Urinary bladder (tissue), 4 donors: ENCODE measurements around the gene TAAR9. TPM values are rescaled to one million over a fixed set of nuclear protein-coding genes. Genes with fewer than 3 reads are reported as not detected.

Experiments
- DNase-seq: peaks from one replicate; pipeline ENCODE4 v3.0.0-alpha.2; 2015; ENCODE audit errors: extremely low spot score
- H3K27ac ChIP-seq: one replicate; pipeline ENCODE4 v1.5.1; 2013; ENCODE audit warnings: low read depth, mild to moderate bottlenecking, moderate library complexity
- H3K36me3 ChIP-seq: one replicate; pipeline ENCODE4 v1.6.1; 2013; ENCODE audit warnings: mild to moderate bottlenecking, moderate library complexity; ENCODE audit not compliant: insufficient read depth
- H3K4me1 ChIP-seq: one replicate; pipeline ENCODE4 v1.6.1; 2013; ENCODE audit warnings: mild to moderate bottlenecking, moderate library complexity; ENCODE audit not compliant: insufficient read depth
- H3K4me3 ChIP-seq: one replicate; pipeline ENCODE4 v1.5.1; 2013; ENCODE audit warnings: low read depth, low read length
- WGBS: extraction: QIAGEN DNeasy Blood & Tissue Kit; methylation state at CpG from one replicate; pipeline ENCODE4 v1.1.7; 2013; 5-methylcytosine and 5-hydroxymethylcytosine counted together
- polyA plus RNA-seq: library from polyadenylated mRNA; stranded (reverse); fragments of 200-250 nt; gene quantifications from one replicate; pipeline ENCODE4 v1.2.3, GENCODE V29; 2013
- total RNA-seq: library from RNA; depleted of rRNA; stranded (reverse); fragments of >200 nt; gene quantifications from one replicate; pipeline ENCODE4 v1.2.3, GENCODE V29; 2014
- donor health status: healthy with polysubstance abuse.
- donor health status: healthy.

TAAR9 gene
- total RNA-seq: not detected
- polyA plus RNA-seq: not detected

- Histone ChIP-seq H3K27ac (no peak within 1 kb of the TSS), H3K4me1 (no peaks in the 10 kb centered on the region), H3K4me3 (no peak within 1 kb of the TSS), H3K36me3 (no peaks in the 10 kb centered on the region)
- 89% methylated on average over 4 of the region's 4 CpGs for WGBS
- DNase-seq: no peak
Measured at GRCh38 chr6:132537977-132538376, at the start of gene TAAR9. Gene TAAR9 (plus strand): TSS chr6:132538277. CDS start chr6:132538290, 13 bp downstream.

DNA sequence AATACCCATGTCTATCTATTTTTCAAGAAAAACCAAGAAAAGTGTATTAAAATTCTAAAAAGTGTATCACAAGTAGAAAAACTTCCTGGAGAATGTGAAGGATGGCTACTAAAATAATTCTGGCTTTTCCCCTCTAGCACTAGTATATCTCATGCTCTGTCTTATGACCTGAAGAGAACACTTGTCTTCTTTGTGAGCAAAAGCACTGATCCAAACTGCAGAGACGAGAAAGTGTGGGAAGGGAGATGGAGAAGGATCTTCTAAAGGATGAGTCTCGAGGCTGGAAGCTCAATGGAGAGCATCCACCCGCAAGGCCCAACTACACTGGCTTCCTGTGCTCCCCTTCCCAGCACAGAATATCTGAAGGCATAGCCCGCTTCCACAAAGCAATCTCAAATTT is 48.7 kb upstream of the TAAR9 start:
- WGBS: 93% methylated on average over 4 of the region's 4 CpGs
- Histone ChIP-seq H3K36me3 (no peaks in the 10 kb centered on the region), H3K4me3 (no peak overlapping the region), H3K27ac (no peak overlapping the region), H3K4me1 (no peaks in the 10 kb centered on the region)
- DNase-seq: no peak

DNA sequence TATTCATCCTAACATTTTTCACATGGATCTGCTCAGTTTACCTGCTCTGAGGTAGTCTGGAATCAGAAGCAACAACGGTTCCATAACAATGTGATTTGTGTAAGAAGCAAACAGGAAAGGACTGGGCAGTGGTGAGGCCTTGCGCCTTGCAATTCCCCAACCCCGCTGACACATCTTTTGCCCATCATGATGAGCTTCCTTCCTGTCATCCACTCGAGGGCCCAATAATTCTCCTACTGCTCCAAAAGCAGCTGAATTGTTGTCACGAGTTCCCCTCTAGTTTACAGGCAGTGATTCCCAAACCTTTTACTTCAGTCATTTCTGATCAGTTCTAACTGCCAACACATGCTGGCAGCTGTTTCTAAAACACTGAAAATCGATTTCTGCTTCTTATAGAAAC is 48.1 kb upstream of the TAAR9 start:
- Histone ChIP-seq H3K27ac (no peak overlapping the region), H3K4me3 (no peak overlapping the region)
- 68% methylated on average over 6 of the region's 6 CpGs for WGBS

GRCh38 chr6:132490478-132491204 is 47.4 kb upstream of the TAAR9 start:
- 79% methylated on average over 10 of the region's 10 CpGs for WGBS
- no peak overlapping the region for H3K4me3 ChIP-seq
- no peak overlapping the region for H3K27ac ChIP-seq

More for the DNA sequence above, 48.1 kb upstream of the TAAR9 start:
- DNase-seq: no peak
- H3K4me1 ChIP-seq: no peaks in the 10 kb centered on the region
- H3K36me3 ChIP-seq: no peaks in the 10 kb centered on the region

DNA sequence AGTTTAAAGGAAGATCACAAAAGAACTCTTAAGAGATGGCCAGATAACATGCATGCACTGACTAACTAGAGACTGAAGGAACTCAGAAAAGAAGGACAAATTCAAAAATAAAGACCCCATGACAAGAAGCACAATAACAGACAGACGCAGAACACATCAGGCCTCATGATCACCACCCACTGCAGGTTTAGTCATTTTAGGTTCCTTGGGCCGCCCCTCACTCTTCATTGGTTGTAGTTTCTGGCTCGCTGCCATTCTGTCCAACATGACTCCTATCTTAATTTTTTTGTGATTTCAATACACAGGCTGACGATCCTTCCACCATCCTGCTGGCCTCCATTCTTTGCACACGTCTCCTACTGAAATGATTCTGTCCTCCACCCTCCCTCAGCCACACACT is 46.8 kb upstream of the TAAR9 start:
- Histone ChIP-seq H3K4me1 (no peaks in the 10 kb centered on the region), H3K36me3 (no peaks in the 10 kb centered on the region), H3K4me3 (no peak overlapping the region), H3K27ac (no peak overlapping the region)
- WGBS: 88% methylated on average over 5 of the region's 5 CpGs
- DNase-seq: no peak

More at GRCh38 chr6:132490478-132491204, 47.4 kb upstream of the TAAR9 start:
- DNase-seq: no peak
- no peaks in the 10 kb centered on the region for H3K36me3 ChIP-seq
- H3K4me1 ChIP-seq: no peaks in the 10 kb centered on the region

- WGBS: 89% methylated on average over 1 of the region's 1 CpG
- Histone ChIP-seq H3K4me3 (no peak overlapping the region), H3K4me1 (no peaks in the 10 kb centered on the region), H3K36me3 (no peaks in the 10 kb centered on the region), H3K27ac (no peak overlapping the region)
- no peak for DNase-seq
Measured at GRCh38 chr6:132491881-132492280, 46.2 kb upstream of the TAAR9 start.

GRCh38 chr6:132494954-132495353 is 43.1 kb upstream of the TAAR9 start:
- Histone ChIP-seq H3K4me3 (no peak overlapping the region), H3K36me3 (no peaks in the 10 kb centered on the region), H3K4me1 (no peaks in the 10 kb centered on the region), H3K27ac (no peak overlapping the region)
- 51% methylated on average over 2 of the region's 2 CpGs for whole genome bisulfite sequencing
- DNase-seq: no peak

GRCh38 chr6:132495604-132496079 is 42.4 kb upstream of the TAAR9 start:
- WGBS: 61% methylated on average over 2 of the region's 2 CpGs
- DNase-seq: no peak

GRCh38 chr6:132496519-132497180 is 41.4 kb upstream of the TAAR9 start:
- Histone ChIP-seq H3K4me3 (no peak overlapping the region), H3K4me1 (no peaks in the 10 kb centered on the region), H3K27ac (no peak overlapping the region), H3K36me3 (no peaks in the 10 kb centered on the region)
- no peak for DNase-seq
- 48% methylated on average over 4 of the region's 4 CpGs for WGBS

More at GRCh38 chr6:132495604-132496079, 42.4 kb upstream of the TAAR9 start:
- H3K4me3 ChIP-seq: no peak overlapping the region
- no peak overlapping the region for H3K27ac ChIP-seq
- no peaks in the 10 kb centered on the region for H3K36me3 ChIP-seq
- no peaks in the 10 kb centered on the region for H3K4me1 ChIP-seq

DNA sequence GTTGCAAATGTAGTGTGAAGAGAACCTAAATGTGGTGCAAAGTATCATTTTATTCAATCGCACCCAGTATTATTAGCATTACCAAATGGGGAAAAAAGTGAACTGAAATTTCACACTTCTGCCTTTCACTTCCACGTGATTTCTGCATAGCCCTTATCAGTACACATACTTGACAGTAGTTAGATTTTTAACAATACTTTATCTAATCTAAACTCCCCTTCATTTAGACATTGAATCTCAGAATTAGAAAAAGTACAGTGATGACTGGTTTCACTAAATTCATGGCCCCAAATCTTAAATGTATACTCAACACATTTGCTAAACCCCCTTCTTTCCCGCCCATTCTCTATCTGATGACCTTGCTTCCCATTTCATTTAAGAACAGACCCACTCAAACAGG is 39.4 kb upstream of the TAAR9 start:
- Histone ChIP-seq H3K36me3 (no peaks in the 10 kb centered on the region), H3K4me3 (no peak overlapping the region), H3K4me1 (no peaks in the 10 kb centered on the region), H3K27ac (no peak overlapping the region)
- DNase-seq: no peak
- WGBS: 88% methylated on average over 3 of the region's 3 CpGs

DNA sequence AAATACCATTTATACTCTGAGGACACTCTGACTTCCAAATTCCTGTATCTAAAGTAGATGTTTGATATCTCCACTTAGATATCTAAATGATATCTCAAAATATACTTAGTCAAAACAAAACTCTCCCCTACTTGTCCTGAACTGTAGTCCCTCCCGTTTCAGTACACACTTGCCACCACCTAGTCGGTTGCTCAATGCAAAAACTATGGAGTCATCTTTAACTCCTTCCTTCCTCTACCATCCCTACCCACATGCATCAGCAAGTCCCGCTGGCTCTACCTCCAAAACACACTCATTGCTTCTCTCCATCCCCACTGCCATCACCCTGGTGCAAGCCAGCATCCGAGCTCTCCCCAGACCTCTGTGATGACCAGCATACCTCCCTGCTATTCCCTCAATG is 38.3 kb upstream of the TAAR9 start:
- no peak overlapping the region for H3K27ac ChIP-seq
- DNase-seq: no peak
- H3K4me1 ChIP-seq: no peaks in the 10 kb centered on the region
- H3K4me3 ChIP-seq: no peak overlapping the region
- WGBS: 58% methylated on average over 4 of the region's 4 CpGs
- H3K36me3 ChIP-seq: no peaks in the 10 kb centered on the region

DNA sequence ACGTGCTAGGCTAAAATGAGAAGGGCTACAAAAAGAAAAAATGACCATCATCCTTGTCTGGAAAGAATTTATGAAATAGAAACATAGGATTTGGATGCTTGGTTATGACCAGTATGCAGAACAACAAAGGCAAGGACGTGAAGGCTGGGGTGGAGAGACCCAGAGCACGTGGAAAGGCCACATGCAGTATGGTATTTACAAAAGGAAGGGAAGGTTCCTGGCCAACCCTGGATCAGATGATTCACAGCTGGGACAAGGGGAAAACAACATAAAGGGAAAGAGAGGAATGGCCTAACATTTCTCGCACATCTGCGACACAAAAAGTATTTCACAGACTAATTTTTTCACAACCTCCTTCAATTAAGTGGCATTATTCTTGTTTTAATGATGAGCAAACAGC is 33.3 kb upstream of the TAAR9 start:
- no peak for DNase-seq
- 70% methylated on average over 5 of the region's 5 CpGs for WGBS

DNA sequence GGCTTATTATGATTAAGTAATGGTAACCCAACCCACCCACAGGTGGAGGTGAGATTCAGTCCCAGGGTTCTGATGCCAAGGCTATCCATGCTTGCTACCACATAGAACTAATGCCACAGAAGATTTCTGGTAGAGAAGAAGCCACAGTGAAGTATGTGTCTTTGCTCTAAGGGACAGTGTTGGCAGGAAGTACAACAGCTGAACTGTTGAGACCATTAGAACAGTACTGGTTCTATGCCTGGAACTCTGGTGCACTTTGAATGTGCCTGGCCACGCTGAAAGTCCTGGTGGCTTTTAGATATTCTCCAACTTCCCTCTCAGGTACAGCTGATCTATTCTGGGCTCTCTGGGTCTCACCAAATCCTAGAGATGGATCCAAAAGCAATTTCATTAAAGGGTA is 32.9 kb upstream of the TAAR9 start:
- no peak overlapping the region for H3K27ac ChIP-seq
- WGBS: 95% methylated on average over 1 of the region's 1 CpG

More for the DNA sequence above, 33.3 kb upstream of the TAAR9 start:
- no peak overlapping the region for H3K27ac ChIP-seq
- H3K4me1 ChIP-seq: no peaks in the 10 kb centered on the region
- H3K4me3 ChIP-seq: no peak overlapping the region
- no peaks in the 10 kb centered on the region for H3K36me3 ChIP-seq

GRCh38 chr6:132506461-132506860 is 31.6 kb upstream of the TAAR9 start:
- peaks cover 2% of the 10 kb centered on the region for H3K4me1 ChIP-seq
- no peak for DNase-seq
- H3K27ac ChIP-seq: no peak overlapping the region
- H3K4me3 ChIP-seq: no peak overlapping the region
- 60% methylated on average over 2 of the region's 2 CpGs for WGBS
- no peaks in the 10 kb centered on the region for H3K36me3 ChIP-seq

More for the DNA sequence above, 32.9 kb upstream of the TAAR9 start:
- H3K4me3 ChIP-seq: no peak overlapping the region
- no peaks in the 10 kb centered on the region for H3K4me1 ChIP-seq
- no peaks in the 10 kb centered on the region for H3K36me3 ChIP-seq
- DNase-seq: no peak
